Small intestine (tissue), 7 donors: ENCODE data around the gene CAMTA1. TPM values are rescaled to one million over a fixed set of nuclear protein-coding genes. Genes with fewer than 3 reads are reported as not detected.

ENCODE experiments used
- DNase-seq, 2 donors: peaks; one replicate each; pipeline versions ENCODE4 v3.0.0 to v3.0.0-alpha.2; 2013
- FAIRE-seq: peaks from 2 replicates; lab custom pipeline; 2012; peaks lifted over from hg19 to GRCh38; lab: Jason Lieb, UNC
- H3K27ac ChIP-seq, 3 donors: one replicate each; pipeline ENCODE4 v1.5.1; 2013; ENCODE audit warnings: low read length in 2 of 3, mild to moderate bottlenecking in 2 of 3, control low read depth in 1 of 3, inconsistent platforms in 1 of 3, low read depth in 1 of 3, moderate library complexity in 1 of 3
- H3K27me3 ChIP-seq, 3 donors: one replicate each; pipeline ENCODE4 v1.6.1; 2013; ENCODE audit warnings: low read length in 3 of 3, inconsistent platforms in 1 of 3; ENCODE audit not compliant: control insufficient read depth in 3 of 3, insufficient read depth in 3 of 3
- H3K36me3 ChIP-seq, 3 donors: one replicate each; pipeline ENCODE4 v1.6.1; 2013; ENCODE audit warnings: low read length in 3 of 3, inconsistent platforms in 1 of 3, low read depth in 1 of 3, mild to moderate bottlenecking in 1 of 3, moderate library complexity in 1 of 3; ENCODE audit not compliant: control insufficient read depth in 3 of 3, insufficient read depth in 2 of 3
- H3K4me1 ChIP-seq, 3 donors: one replicate each; pipeline ENCODE4 v1.6.1; 2013; ENCODE audit warnings: low read length in 2 of 3, inconsistent platforms in 1 of 3, low read depth in 1 of 3, mild to moderate bottlenecking in 1 of 3, moderate library complexity in 1 of 3; ENCODE audit not compliant: control insufficient read depth in 3 of 3, insufficient read depth in 2 of 3
- H3K4me3 ChIP-seq, 3 donors: one replicate each; pipeline ENCODE4 v1.5.1; 2013; ENCODE audit warnings: low read length in 3 of 3, control low read depth in 1 of 3, inconsistent platforms in 1 of 3, low read depth in 1 of 3, mild to moderate bottlenecking in 1 of 3, moderate library complexity in 1 of 3
- H3K9me3 ChIP-seq, 2 donors: one replicate each; pipeline ENCODE4 v1.6.1; 2013; ENCODE audit warnings: low read depth in 1 of 2, low read length in 1 of 2; ENCODE audit not compliant: control insufficient read depth in 2 of 2, insufficient read depth in 1 of 2
- WGBS, 3 donors: extraction: QIAGEN DNeasy Blood & Tissue Kit; methylation state at CpG; one replicate each; pipeline ENCODE4 v1.1.7; 2013; 5-methylcytosine and 5-hydroxymethylcytosine counted together
- polyA plus RNA-seq, 4 donors: library from polyadenylated mRNA; stranded (reverse) in 3 of 4; unstranded in 1 of 4; fragments of 200-250 nt in 3 of 4; fragments of 120-200 nt in 1 of 4; gene quantifications; one replicate each; pipeline versions ENCODE4 v1.2.1 to v1.2.3, GENCODE V29; 2013
- donor health status: healthy with polysubstance abuse.
- donor health status: control.
- donor health status: control.
- donor health status: Bipolar disorder and iron deficiency.
- donor health status: healthy.

The CAMTA1 gene
- polyA plus RNA-seq, 4 donors: 57.6 to 177 (median 147) TPM

GRCh38 chr1:7048395-7048794 is 263.1 kb downstream of the CAMTA1 start:
- no peaks in the 10 kb centered on the region for H3K9me3 ChIP-seq
- H3K4me3 ChIP-seq: no peak overlapping the region
- FAIRE-seq (no peak), DNase-seq (peak in 1 of 2 donors; percentile 8)
- no peak overlapping the region for H3K27ac ChIP-seq
- peaks cover 0 to 5% (median 0%) of the 10 kb centered on the region in 3 donors for H3K27me3 ChIP-seq
- no peaks in the 10 kb centered on the region for H3K36me3 ChIP-seq
- 14 to 62% (median 34%) methylated on average over 10 of the region's 10 CpGs for WGBS, 3 donors
- H3K4me1 ChIP-seq: no peaks in the 10 kb centered on the region

GRCh38 chr1:7049913-7050625 is 264.8 kb downstream of the CAMTA1 start:
- Histone ChIP-seq H3K9me3 (no peaks in the 10 kb centered on the region), H3K36me3 (no peaks in the 10 kb centered on the region), H3K4me1 (no peaks in the 10 kb centered on the region), H3K27ac (no peak overlapping the region), H3K4me3 (no peak overlapping the region), H3K27me3 (peaks cover 0 to 7% (median 0%) of the 10 kb centered on the region in 3 donors)
- WGBS, 3 donors: 78 to 82% (median 81%) methylated on average over 21 to 25 of the region's 25 CpGs
- FAIRE-seq (no peak), DNase-seq (no peak)

GRCh38 chr1:7050751-7051665 is 265.8 kb downstream of the CAMTA1 start:
- DNase-seq (no peak), FAIRE-seq (no peak)
- WGBS, 3 donors: 73 to 85% (median 83%) methylated on average over 32 of the region's 32 CpGs
- no peaks in the 10 kb centered on the region for H3K36me3 ChIP-seq
- no peaks in the 10 kb centered on the region for H3K4me1 ChIP-seq
- no peak overlapping the region for H3K4me3 ChIP-seq
- no peaks in the 10 kb centered on the region for H3K9me3 ChIP-seq
- H3K27me3 ChIP-seq: peaks cover 0 to 7% (median 0%) of the 10 kb centered on the region in 3 donors
- no peak overlapping the region for H3K27ac ChIP-seq

GRCh38 chr1:7052701-7053100 is 267.4 kb downstream of the CAMTA1 start:
- no peak overlapping the region for H3K4me3 ChIP-seq
- H3K27ac ChIP-seq: no peak overlapping the region
- no peaks in the 10 kb centered on the region for H3K9me3 ChIP-seq
- H3K4me1 ChIP-seq: no peaks in the 10 kb centered on the region
- WGBS, 3 donors: 73 to 90% (median 81%) methylated on average over 12 to 13 of the region's 13 CpGs
- FAIRE-seq: no peak
- no peaks in the 10 kb centered on the region for H3K36me3 ChIP-seq
- DNase-seq: no peak
- H3K27me3 ChIP-seq: peaks cover 0 to 2% (median 0%) of the 10 kb centered on the region in 3 donors

- Histone ChIP-seq H3K9me3 (no peaks in the 10 kb centered on the region), H3K4me1 (no peaks in the 10 kb centered on the region), H3K27me3 (no peaks in the 10 kb centered on the region), H3K4me3 (no peak overlapping the region), H3K27ac (no peak overlapping the region), H3K36me3 (no peaks in the 10 kb centered on the region)
- DNase-seq: no peak
- 72 to 79% (median 75%) methylated on average over 12 of the region's 12 CpGs for WGBS, 3 donors
- FAIRE-seq: no peak
Measured at GRCh38 chr1:7060745-7061144, 275.5 kb downstream of the CAMTA1 start.

- no peak overlapping the region for H3K4me3 ChIP-seq
- FAIRE-seq: no peak
- DNase-seq: no peak
- WGBS, 3 donors: 85 to 88% (median 86%) methylated on average over 32 of the region's 32 CpGs
- no peak overlapping the region for H3K27ac ChIP-seq
- H3K36me3 ChIP-seq: no peaks in the 10 kb centered on the region
- H3K27me3 ChIP-seq: peaks cover 0 to under 1% (median 0%) of the 10 kb centered on the region in 3 donors
- H3K9me3 ChIP-seq: no peaks in the 10 kb centered on the region
- H3K4me1 ChIP-seq: no peaks in the 10 kb centered on the region
Measured at GRCh38 chr1:7062346-7063061, 277.2 kb downstream of the CAMTA1 start.

- Histone ChIP-seq H3K4me1 (no peaks in the 10 kb centered on the region), H3K9me3 (no peaks in the 10 kb centered on the region), H3K4me3 (no peak overlapping the region), H3K27me3 (peaks cover 0 to 3% (median 2%) of the 10 kb centered on the region in 3 donors), H3K27ac (no peak overlapping the region), H3K36me3 (no peaks in the 10 kb centered on the region)
- no peak for DNase-seq
- FAIRE-seq: no peak
- WGBS, 3 donors: 75 to 84% (median 75%) methylated on average over 1 of the region's 1 CpG
Measured at GRCh38 chr1:7063981-7064380, 278.7 kb downstream of the CAMTA1 start.

- Histone ChIP-seq H3K4me3 (no peak overlapping the region), H3K27me3 (peaks cover 0 to 3% (median 2%) of the 10 kb centered on the region in 3 donors), H3K36me3 (no peaks in the 10 kb centered on the region), H3K9me3 (no peaks in the 10 kb centered on the region), H3K4me1 (no peaks in the 10 kb centered on the region), H3K27ac (no peak overlapping the region)
- no peak for FAIRE-seq
- DNase-seq: no peak
- 75 to 89% (median 83%) methylated on average over 5 of the region's 5 CpGs for WGBS, 3 donors
Measured at GRCh38 chr1:7068552-7068951, 283.3 kb downstream of the CAMTA1 start.
